HL-60 (cell line): Measurements from ENCODE around the gene RPL37.
A peak's percentile ranks its signal among the peaks of the same experiment; 100 is the strongest.
"Not testable (repeated sequence)": the region's sequence is repeated elsewhere in the genome, so short reads cannot be mapped to it uniquely, and the experiment has no call there.

Experiments
- DNase-seq, 2 experiments: peaks; one replicate each; pipeline ENCODE4 v3.0.0-alpha.2; 2010 to 2020; ENCODE audit warnings: low read depth in 1 of 2, low spot score in 1 of 2
- H3K27ac ChIP-seq: fragments of 250-450 bp; sonication (Bioruptor Pico); replicated peaks from 2 replicates; pipeline ENCODE4 v1.5.1; 2020; ENCODE audit warnings: mild to moderate bottlenecking, moderate library complexity
- H3K27me3 ChIP-seq: fragments of 250-450 bp; sonication (Bioruptor Pico); 2 replicates; pipeline ENCODE4 v1.5.1; 2021; ENCODE audit warnings: mild to moderate bottlenecking, moderate library complexity; ENCODE audit not compliant: insufficient read depth, poor library complexity, severe bottlenecking
- H3K4me3 ChIP-seq: replicated peaks from 2 replicates; pipeline ENCODE4 v1.5.1; 2011; ENCODE audit warnings: mild to moderate bottlenecking, control low read depth, low read length; ENCODE audit not compliant: insufficient read depth
- CTCF ChIP-seq: IDR thresholded peaks from one replicate; pipeline ENCODE4 v1.5.1; 2011; ENCODE audit warnings: low read length, control low read depth, inconsistent platforms; ENCODE audit not compliant: insufficient read depth
- GABPA ChIP-seq: IDR thresholded peaks from 2 replicates; pipeline ENCODE4 v1.6.1; 2012; ENCODE audit warnings: low read depth
- POLR2AphosphoS5 ChIP-seq: IDR thresholded peaks from 2 replicates; pipeline ENCODE4 v1.6.1; 2012; ENCODE audit warnings: low read depth
- REST ChIP-seq: IDR thresholded peaks from 2 replicates; pipeline ENCODE4 v1.6.1; 2012; ENCODE audit warnings: low read depth; ENCODE audit not compliant: insufficient replicate concordance
- SPI1 ChIP-seq: IDR thresholded peaks from 2 replicates; pipeline ENCODE4 v1.6.1; 2012; ENCODE audit warnings: low read depth, mild to moderate bottlenecking, borderline replicate concordance

RPL37 gene

GRCh38 chr5:40826489-40827187, 8.4 kb downstream of the RPL37 start:
- Histone ChIP-seq H3K27ac (no peak overlapping the region), H3K27me3 (no peaks in the 10 kb centered on the region), H3K4me3 (no peak overlapping the region)
- DNase-seq = no peak
- no peak; the same call in 1 of the 2 replicates for TF ChIP-seq POLR2AphosphoS5
- TF ChIP-seq SPI1 = no peak
- TF ChIP-seq REST = no peak
- TF ChIP-seq CTCF = no peak
- TF ChIP-seq GABPA = no peak

GRCh38 chr5:40825461-40826043, 9.5 kb downstream of the RPL37 start:
- H3K27me3 ChIP-seq, H3K27ac ChIP-seq, H3K4me3 ChIP-seq: not testable (repeated sequence)
- peak; percentile 88 for TF ChIP-seq POLR2AphosphoS5
- DNase-seq = peak; percentile 12 to 19

- no peak overlapping the region for H3K27ac ChIP-seq
- TF ChIP-seq CTCF (no peak), POLR2AphosphoS5 (no peak), REST (no peak), GABPA (no peak), SPI1 (no peak)
- no peak overlapping the region for H3K4me3 ChIP-seq
- DNase-seq = no peak
- H3K27me3 ChIP-seq = no peaks in the 10 kb centered on the region
These were observed 11.6 kb downstream of the RPL37 start for GRCh38 chr5:40823459-40823858.

- Histone ChIP-seq H3K27me3 (no peaks in the 10 kb centered on the region), H3K27ac (no peak overlapping the region), H3K4me3 (no peak overlapping the region)
- TF ChIP-seq REST = no peak
- no peak for TF ChIP-seq SPI1
- TF ChIP-seq POLR2AphosphoS5 = no peak
- TF ChIP-seq CTCF = no peak
- no peak for TF ChIP-seq GABPA
- DNase-seq = no peak
These were observed 21.2 kb downstream of the RPL37 start for GRCh38 chr5:40813698-40814281.
